ENCODE results near the gene CDH23. TPM values are rescaled to one million over a fixed set of nuclear protein-coding genes. Genes with fewer than 3 reads are reported as not detected.

The CDH23 gene
- total RNA-seq, 1 experiment from 2014 or later: 0.34 TPM

DNA sequence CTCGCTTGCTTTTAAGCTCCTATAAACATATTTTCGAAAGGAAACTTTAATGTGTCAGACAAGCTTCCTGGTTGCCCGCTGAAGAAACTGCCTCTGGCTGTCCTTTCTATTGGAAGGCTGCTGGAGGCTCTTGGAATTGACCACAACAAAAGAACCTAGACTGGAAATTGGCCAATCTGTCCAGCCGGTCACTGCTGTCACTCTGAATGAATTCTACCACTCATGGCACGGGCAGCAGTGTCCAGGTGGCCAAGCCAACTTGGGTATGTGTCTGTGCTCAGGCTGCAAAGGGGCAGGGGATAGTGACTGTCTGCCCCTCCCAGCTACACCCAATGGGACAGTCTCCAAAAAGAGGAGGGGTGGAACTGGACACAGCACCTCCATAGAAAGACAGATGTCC is 57.6 kb downstream of the CDH23 start:
- Histone ChIP-seq H3K4me1 (no peaks in the 10 kb centered on the region), H3K4me3 (ENCODE audit: low read depth, low read length) (no peak overlapping the region), H3K27me3 (replicated peaks; ENCODE audit: control insufficient read depth, insufficient read depth, low read length) (peaks cover 3% of the 10 kb centered on the region; the same call in 1 of the 2 replicates), H3K9me3 (no peaks in the 10 kb centered on the region), H3K36me3 (ENCODE audit: control insufficient read depth, insufficient read depth, low read length) (no peaks in the 10 kb centered on the region)
- no peaks in the 10 kb centered on the region for H3K4me1 Mint-ChIP-seq (ENCODE audit: low read depth, unreplicated experiment)
- H3K27me3 Mint-ChIP-seq (ENCODE audit: insufficient read depth, unreplicated experiment): peaks cover 39% of the 10 kb centered on the region
- no peaks in the 10 kb centered on the region for H3K9me3 Mint-ChIP-seq (ENCODE audit: unreplicated experiment)
- no peak overlapping the region for H3K4me3 Mint-ChIP-seq (ENCODE audit: unreplicated experiment)
- no peaks in the 10 kb centered on the region for H3K36me3 Mint-ChIP-seq (ENCODE audit: insufficient read depth, unreplicated experiment)
- TF ChIP-seq, protein P1, sequence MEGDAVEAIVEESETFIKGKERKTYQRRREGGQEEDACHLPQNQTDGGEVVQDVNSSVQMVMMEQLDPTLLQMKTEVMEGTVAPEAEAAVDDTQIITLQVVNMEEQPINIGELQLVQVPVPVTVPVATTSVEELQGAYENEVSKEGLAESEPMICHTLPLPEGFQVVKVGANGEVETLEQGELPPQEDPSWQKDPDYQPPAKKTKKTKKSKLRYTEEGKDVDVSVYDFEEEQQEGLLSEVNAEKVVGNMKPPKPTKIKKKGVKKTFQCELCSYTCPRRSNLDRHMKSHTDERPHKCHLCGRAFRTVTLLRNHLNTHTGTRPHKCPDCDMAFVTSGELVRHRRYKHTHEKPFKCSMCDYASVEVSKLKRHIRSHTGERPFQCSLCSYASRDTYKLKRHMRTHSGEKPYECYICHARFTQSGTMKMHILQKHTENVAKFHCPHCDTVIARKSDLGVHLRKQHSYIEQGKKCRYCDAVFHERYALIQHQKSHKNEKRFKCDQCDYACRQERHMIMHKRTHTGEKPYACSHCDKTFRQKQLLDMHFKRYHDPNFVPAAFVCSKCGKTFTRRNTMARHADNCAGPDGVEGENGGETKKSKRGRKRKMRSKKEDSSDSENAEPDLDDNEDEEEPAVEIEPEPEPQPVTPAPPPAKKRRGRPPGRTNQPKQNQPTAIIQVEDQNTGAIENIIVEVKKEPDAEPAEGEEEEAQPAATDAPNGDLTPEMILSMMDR (IDR thresholded peaks at IDR 0.05; ENCODE audit: insufficient read depth in 1 of 2, low read depth in 1 of 2, low read length in 1 of 2, severe bottlenecking in 1 of 2, unreplicated experiment in 1 of 2): no peak
- BruUV-seq (replicated peaks): no TSS peak
- ChIA-PET CTCF (no interaction called here), POLR2A (no interaction called here)
- DNase-seq: no peak
- H3K27ac Mint-ChIP-seq (ENCODE audit: unreplicated experiment): no peak overlapping the region
- intact Hi-C loops (cut with micrococcal nuclease; ENCODE audit: unreplicated experiment): no loop called here

DNA sequence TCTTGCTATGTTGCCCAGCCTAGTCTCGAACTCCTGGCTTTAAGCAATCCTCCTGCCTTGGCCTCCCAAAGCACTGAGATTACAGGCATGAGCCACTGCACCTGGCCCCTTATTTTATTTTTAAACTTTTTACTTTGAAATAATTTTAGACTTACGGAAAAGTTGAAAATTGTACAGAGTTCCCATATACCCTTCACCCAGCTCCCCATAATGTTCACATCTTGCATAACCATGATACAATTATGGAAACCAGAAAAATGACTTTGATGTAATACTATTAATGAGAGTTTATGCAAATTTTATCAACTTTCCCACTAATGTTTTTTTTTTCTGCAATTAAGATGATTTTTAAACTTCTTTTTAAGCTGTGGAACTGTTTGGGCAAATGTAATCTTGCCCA is 58.3 kb downstream of the CDH23 start:
- Histone ChIP-seq H3K4me1 (no peaks in the 10 kb centered on the region), H3K9me3 (no peaks in the 10 kb centered on the region), H3K4me3 (ENCODE audit: low read depth, low read length) (no peak overlapping the region), H3K27me3 (replicated peaks; ENCODE audit: control insufficient read depth, insufficient read depth, low read length) (peaks cover 3% of the 10 kb centered on the region; the same call in 1 of the 2 replicates), H3K36me3 (ENCODE audit: control insufficient read depth, insufficient read depth, low read length) (no peaks in the 10 kb centered on the region)
- BruUV-seq (replicated peaks): no TSS peak
- TF ChIP-seq, protein P1 (IDR thresholded peaks at IDR 0.05; ENCODE audit: insufficient read depth in 1 of 2, low read depth in 1 of 2, low read length in 1 of 2, severe bottlenecking in 1 of 2, unreplicated experiment in 1 of 2): no peak
- Mint-ChIP-seq H3K4me3 (ENCODE audit: unreplicated experiment) (no peak overlapping the region), H3K9me3 (ENCODE audit: unreplicated experiment) (no peaks in the 10 kb centered on the region), H3K4me1 (ENCODE audit: low read depth, unreplicated experiment) (no peaks in the 10 kb centered on the region), H3K27me3 (ENCODE audit: insufficient read depth, unreplicated experiment) (peaks cover 39% of the 10 kb centered on the region), H3K36me3 (ENCODE audit: insufficient read depth, unreplicated experiment) (no peaks in the 10 kb centered on the region), H3K27ac (ENCODE audit: unreplicated experiment) (no peak overlapping the region)
- intact Hi-C loops (cut with micrococcal nuclease; ENCODE audit: unreplicated experiment): no loop called here
- no peak for DNase-seq
- CTCF ChIA-PET: no interaction called here
- POLR2A ChIA-PET: interaction anchor here (0.7 kb wide), 1 partner anchor 466 kb away, joined by 6 read pairs; no protein-coding TSS in a partner anchor

DNA sequence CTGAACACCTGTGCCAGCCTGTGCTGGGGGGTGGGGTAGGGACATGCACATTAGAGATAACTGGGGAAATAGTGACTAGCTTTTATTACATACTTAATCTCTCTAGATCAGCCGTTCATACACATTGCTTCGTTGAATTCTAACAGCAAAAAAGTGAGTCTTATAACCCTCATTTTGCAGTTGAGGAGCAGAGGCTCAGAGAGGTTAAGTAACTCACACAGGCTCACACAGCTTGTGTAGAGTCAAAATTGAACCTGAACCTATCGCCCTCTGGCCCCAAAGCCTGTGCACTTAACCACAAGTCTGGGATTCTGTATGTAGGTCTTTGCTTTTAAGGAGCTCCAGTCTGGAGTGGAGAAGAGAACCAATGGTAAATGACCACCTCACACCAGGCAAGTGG is 59.9 kb downstream of the CDH23 start:
- Mint-ChIP-seq H3K9me3 (ENCODE audit: unreplicated experiment) (no peaks in the 10 kb centered on the region), H3K27me3 (ENCODE audit: insufficient read depth, unreplicated experiment) (peaks cover 27% of the 10 kb centered on the region), H3K4me3 (ENCODE audit: unreplicated experiment) (no peak overlapping the region), H3K4me1 (ENCODE audit: low read depth, unreplicated experiment) (no peaks in the 10 kb centered on the region), H3K27ac (ENCODE audit: unreplicated experiment) (no peak overlapping the region), H3K36me3 (ENCODE audit: insufficient read depth, unreplicated experiment) (no peaks in the 10 kb centered on the region)
- POLR2A ChIA-PET: interaction anchor here (0.6 kb wide), 1 partner anchor 957 kb away, joined by 3 read pairs; no protein-coding TSS in a partner anchor
- no TSS peak for BruUV-seq (replicated peaks)
- TF ChIP-seq, protein P1 (IDR thresholded peaks at IDR 0.05; ENCODE audit: insufficient read depth in 1 of 2, low read depth in 1 of 2, low read length in 1 of 2, severe bottlenecking in 1 of 2, unreplicated experiment in 1 of 2): no peak
- Histone ChIP-seq H3K9me3 (no peaks in the 10 kb centered on the region), H3K36me3 (ENCODE audit: control insufficient read depth, insufficient read depth, low read length) (no peaks in the 10 kb centered on the region), H3K4me3 (ENCODE audit: low read depth, low read length) (no peak overlapping the region), H3K27me3 (replicated peaks; ENCODE audit: control insufficient read depth, insufficient read depth, low read length) (peaks cover 3% of the 10 kb centered on the region; the same call in 1 of the 2 replicates), H3K4me1 (no peaks in the 10 kb centered on the region)
- no peak for DNase-seq
- CTCF ChIA-PET: no interaction called here
- intact Hi-C loops (cut with micrococcal nuclease; ENCODE audit: unreplicated experiment): no loop called here

Measured in Caco-2 (cell line).